ENCODE results near the gene CDC16. TPM values are rescaled to one million over a fixed set of nuclear protein-coding genes. Genes with fewer than 3 reads are reported as not detected.
A peak's percentile ranks its signal among the peaks of the same experiment; 100 is the strongest.

The CDC16 gene
- total and polyA plus RNA-seq, 2 of the 13 experiments (the other 11 are each of a cell fraction or from before 2014, with no cell fraction given) = 24.2 to 60.9 TPM

DNA sequence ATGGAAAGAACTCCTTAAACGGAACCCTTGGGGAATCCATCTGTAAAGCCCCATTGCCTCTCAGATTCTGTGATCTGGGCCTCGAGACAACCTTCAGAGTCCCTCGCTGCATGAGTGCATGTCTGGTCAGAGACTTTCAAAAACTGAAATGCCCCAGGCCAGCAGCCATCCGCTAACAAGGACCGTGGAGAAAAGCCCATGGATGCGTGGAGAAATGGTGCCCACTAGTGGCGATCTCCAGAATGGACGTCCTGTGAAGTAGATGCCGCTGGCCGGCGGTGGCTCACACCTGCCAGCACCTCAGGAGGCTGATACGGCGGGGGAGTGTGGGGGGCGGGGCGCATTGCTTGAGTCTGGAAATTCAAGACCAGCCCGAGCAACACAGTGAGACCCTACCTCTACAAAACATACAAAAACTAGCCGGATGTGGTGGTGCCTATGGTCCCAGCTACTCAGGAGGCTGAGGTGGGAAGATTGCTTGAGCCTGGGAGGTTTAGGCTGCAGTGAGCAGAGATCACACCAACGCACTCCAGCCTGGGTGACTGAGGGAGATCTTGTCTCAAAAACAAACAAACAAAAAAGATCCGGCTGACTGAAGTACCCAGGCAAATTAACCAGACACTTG is 7.9 kb upstream of the CDC16 start:
- no peak overlapping the region for H2AFZ ChIP-seq (ENCODE audit: low read length)
- H4K20me1 ChIP-seq (ENCODE audit: insufficient read depth, low read length) = no peaks in the 10 kb centered on the region
- H3K79me2 ChIP-seq (ENCODE audit: insufficient read depth, low read length) = no peaks in the 10 kb centered on the region
- H3K4me2 ChIP-seq (ENCODE audit: low read depth, low read length) = no peak overlapping the region
- no peak overlapping the region for H3K27ac ChIP-seq (ENCODE audit: extremely low read length, insufficient read depth, low read length)
- no TSS peak for BruUV-seq (replicated peaks)
- FAIRE-seq (peak; percentile 74), ATAC-seq (peak; percentile 94), DNase-seq (ENCODE audit: low spot score) (peak; percentile 58)
- H3K4me3 ChIP-seq (replicated peaks in 1 of 3; ENCODE audit: insufficient read depth in 1 of 3, low read depth in 2 of 3, low read length in 3 of 3) = no peak overlapping the region
- no peaks in the 10 kb centered on the region for H3K9me3 ChIP-seq (ENCODE audit: low read length)
- H3K4me1 ChIP-seq (ENCODE audit: insufficient read depth, low read length) = no peaks in the 10 kb centered on the region
- ChIA-PET POLR2A (no interaction called here), CTCF (ENCODE audit: low intra/inter-chr PET ratio, low total read pairs) (interaction anchor here (0.8 to 1.9 kb wide), 7 partner anchors 83 to 502 kb away, joined by 3 to 12 read pairs (median 4); no protein-coding TSS in a partner anchor)
- H3K36me3 ChIP-seq (replicated peaks in 1 of 2; ENCODE audit: control insufficient read depth in 1 of 2, insufficient read depth in 2 of 2, low read length in 2 of 2) = no peaks in the 10 kb centered on the region
- intact Hi-C loops (cut with micrococcal nuclease; ENCODE audit: unreplicated experiment) (loop anchor here (1.0 kb wide), 1 partner anchor 84 kb away; no protein-coding TSS in a partner anchor), in situ Hi-C loops (cut with HindIII; ENCODE audit: extremely low pct_ligation_motif_present, low pct_unique_long_range_greater_than_20kb) (loop anchor here (5.0 kb wide), 1 partner anchor 85 kb away; no protein-coding TSS in a partner anchor)
- no peak overlapping the region for H3K9ac ChIP-seq (ENCODE audit: insufficient read depth, low read depth, low read length)
- WGBS (ENCODE audit: low lambda C conversion rate) = 1% methylated on average over 13 of the region's 19 CpGs
- peaks cover 6 to 52% of the 10 kb centered on the region in 2 experiments for H3K27me3 ChIP-seq (ENCODE audit: control insufficient read depth in 1 of 2, insufficient read depth in 2 of 2, low read length in 2 of 2)
- peak; percentile 92 for TF ChIP-seq SMC3 (IDR thresholded peaks at IDR 0.05; ENCODE audit: low read length)
- TF ChIP-seq RBM39 (IDR thresholded peaks at IDR 0.05; ENCODE audit: low read depth, low read length, poor library complexity, severe bottlenecking) = peak; percentile 40
- TF ChIP-seq, protein P1, sequence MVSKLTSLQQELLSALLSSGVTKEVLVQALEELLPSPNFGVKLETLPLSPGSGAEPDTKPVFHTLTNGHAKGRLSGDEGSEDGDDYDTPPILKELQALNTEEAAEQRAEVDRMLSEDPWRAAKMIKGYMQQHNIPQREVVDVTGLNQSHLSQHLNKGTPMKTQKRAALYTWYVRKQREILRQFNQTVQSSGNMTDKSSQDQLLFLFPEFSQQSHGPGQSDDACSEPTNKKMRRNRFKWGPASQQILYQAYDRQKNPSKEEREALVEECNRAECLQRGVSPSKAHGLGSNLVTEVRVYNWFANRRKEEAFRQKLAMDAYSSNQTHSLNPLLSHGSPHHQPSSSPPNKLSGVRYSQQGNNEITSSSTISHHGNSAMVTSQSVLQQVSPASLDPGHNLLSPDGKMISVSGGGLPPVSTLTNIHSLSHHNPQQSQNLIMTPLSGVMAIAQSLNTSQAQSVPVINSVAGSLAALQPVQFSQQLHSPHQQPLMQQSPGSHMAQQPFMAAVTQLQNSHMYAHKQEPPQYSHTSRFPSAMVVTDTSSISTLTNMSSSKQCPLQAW (CRISPR knock-in tag; IDR thresholded peaks at IDR 0.05) = 0 out of 2 replicates have a peak, but pooled peaks have one; percentile 34
- TF ChIP-seq ADNP (CRISPR knock-in tag; IDR thresholded peaks at IDR 0.05) = no peak
- TF ChIP-seq HMG20B (CRISPR knock-in tag; conservative IDR thresholded peaks at IDR 0.05) = no peak
- 0 out of 2 replicates have a peak, but pooled peaks have one; percentile 36 for TF ChIP-seq BHLHE40 (IDR thresholded peaks at IDR 0.05; ENCODE audit: low read length)
- TF ChIP-seq KDM2A (CRISPR knock-in tag; IDR thresholded peaks at IDR 0.05; ENCODE audit: borderline replicate concordance, low read depth) = peak; percentile 52; the same call in 1 of the 2 replicates
- TF ChIP-seq, protein P2, sequence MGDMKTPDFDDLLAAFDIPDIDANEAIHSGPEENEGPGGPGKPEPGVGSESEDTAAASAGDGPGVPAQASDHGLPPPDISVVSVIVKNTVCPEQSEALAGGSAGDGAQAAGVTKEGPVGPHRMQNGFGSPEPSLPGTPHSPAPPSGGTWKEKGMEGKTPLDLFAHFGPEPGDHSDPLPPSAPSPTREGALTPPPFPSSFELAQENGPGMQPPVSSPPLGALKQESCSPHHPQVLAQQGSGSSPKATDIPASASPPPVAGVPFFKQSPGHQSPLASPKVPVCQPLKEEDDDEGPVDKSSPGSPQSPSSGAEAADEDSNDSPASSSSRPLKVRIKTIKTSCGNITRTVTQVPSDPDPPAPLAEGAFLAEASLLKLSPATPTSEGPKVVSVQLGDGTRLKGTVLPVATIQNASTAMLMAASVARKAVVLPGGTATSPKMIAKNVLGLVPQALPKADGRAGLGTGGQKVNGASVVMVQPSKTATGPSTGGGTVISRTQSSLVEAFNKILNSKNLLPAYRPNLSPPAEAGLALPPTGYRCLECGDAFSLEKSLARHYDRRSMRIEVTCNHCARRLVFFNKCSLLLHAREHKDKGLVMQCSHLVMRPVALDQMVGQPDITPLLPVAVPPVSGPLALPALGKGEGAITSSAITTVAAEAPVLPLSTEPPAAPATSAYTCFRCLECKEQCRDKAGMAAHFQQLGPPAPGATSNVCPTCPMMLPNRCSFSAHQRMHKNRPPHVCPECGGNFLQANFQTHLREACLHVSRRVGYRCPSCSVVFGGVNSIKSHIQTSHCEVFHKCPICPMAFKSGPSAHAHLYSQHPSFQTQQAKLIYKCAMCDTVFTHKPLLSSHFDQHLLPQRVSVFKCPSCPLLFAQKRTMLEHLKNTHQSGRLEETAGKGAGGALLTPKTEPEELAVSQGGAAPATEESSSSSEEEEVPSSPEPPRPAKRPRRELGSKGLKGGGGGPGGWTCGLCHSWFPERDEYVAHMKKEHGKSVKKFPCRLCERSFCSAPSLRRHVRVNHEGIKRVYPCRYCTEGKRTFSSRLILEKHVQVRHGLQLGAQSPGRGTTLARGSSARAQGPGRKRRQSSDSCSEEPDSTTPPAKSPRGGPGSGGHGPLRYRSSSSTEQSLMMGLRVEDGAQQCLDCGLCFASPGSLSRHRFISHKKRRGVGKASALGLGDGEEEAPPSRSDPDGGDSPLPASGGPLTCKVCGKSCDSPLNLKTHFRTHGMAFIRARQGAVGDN (CRISPR knock-in tag; IDR thresholded peaks at IDR 0.05) = peak; percentile 26; the same call in 1 of the 2 replicates
- no peak for TF ChIP-seq ZSCAN12 (CRISPR knock-in tag; IDR thresholded peaks at IDR 0.05)
- 0 out of 2 replicates have a peak, but pooled peaks have one; percentile 32 for TF ChIP-seq FOXO1 (CRISPR knock-in tag; IDR thresholded peaks at IDR 0.05)
- TF ChIP-seq XRCC5 (optimal IDR thresholded peaks at IDR 0.05; ENCODE audit: low read length) = peak; percentile 70
- TF ChIP-seq PHF8 (CRISPR knock-in tag; IDR thresholded peaks at IDR 0.05) = peak; percentile 21; the same call in 1 of the 2 replicates
- TF ChIP-seq RAD21 (CRISPR knock-in tag; IDR thresholded peaks at IDR 0.05) = peak; percentile 89
- TF ChIP-seq MAZ (IDR thresholded peaks at IDR 0.05; ENCODE audit: borderline replicate concordance, low read depth, low read length) = no peak
- 0 out of 2 replicates have a peak, but pooled peaks have one; percentile 24 for TF ChIP-seq MAZ (CRISPR knock-in tag; IDR thresholded peaks at IDR 0.05; ENCODE audit: low read depth)
- peak; percentile 95 for TF ChIP-seq STAG1 (CRISPR knock-in tag; IDR thresholded peaks at IDR 0.05)
